ENCODE measurements around the gene KLHDC4. TPM values are rescaled to one million over a fixed set of nuclear protein-coding genes. Genes with fewer than 3 reads are reported as not detected.
"Not testable (repeated sequence)": the region's sequence is repeated elsewhere in the genome, so short reads cannot be mapped to it uniquely, and the experiment has no call there.

KLHDC4 gene
- total and polyA plus RNA-seq, 9 donors: 16.2 to 35.9 (median 26.2) TPM

DNA sequence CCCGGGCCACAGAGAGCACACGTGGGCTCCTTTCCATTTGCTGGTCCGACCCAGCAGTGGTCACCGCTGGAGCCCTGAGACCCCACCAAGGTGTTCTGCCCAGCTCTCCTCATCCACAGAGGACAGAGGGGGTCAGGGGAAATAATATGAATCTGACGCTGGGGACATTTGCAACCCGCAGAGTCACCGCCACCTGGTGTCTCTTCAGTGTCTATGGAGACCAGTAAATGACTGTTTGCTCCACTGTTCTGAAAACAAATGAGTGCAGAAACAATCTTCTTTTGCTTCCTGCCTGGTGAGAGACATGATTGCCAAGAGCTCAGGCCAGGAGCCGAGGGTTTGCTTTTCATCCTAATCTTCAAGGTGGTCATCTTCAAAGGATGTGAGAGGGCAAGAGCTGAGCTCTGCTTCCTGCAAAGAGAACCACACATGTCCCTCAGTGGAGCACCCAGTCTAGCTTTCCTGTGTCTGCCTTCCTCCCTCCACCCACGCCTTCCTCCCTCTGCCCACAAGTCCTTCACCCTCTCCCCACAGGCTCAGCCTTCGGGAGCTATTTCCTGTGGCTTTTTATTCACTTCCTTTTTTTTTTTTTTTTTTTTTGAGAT, 14.7 kb upstream of the KLHDC4 start:
- Histone ChIP-seq H3K4me3 (no peak overlapping the region), H3K27ac (no peak overlapping the region), H3K27me3 (no peaks in the 10 kb centered on the region), H3K9me3 (no peaks in the 10 kb centered on the region), H3K4me1 (ENCODE audit: insufficient read depth) (no peaks in the 10 kb centered on the region), H3K36me3 (no peaks in the 10 kb centered on the region)
- 75 to 87% (median 78%) methylated on average over 10 of the region's 10 CpGs for WGBS, 3 donors
- intact Hi-C loops (cut with DNase I): loop anchor here in 1 of 4 donors (10.0 kb wide), 1 partner anchor 74 kb away; no protein-coding TSS in a partner anchor
- DNase-seq: no peak
- TF ChIP-seq POLR2A (IDR thresholded peaks at IDR 0.05) (no peak), CTCF (IDR thresholded peaks at IDR 0.05) (no peak)

DNA sequence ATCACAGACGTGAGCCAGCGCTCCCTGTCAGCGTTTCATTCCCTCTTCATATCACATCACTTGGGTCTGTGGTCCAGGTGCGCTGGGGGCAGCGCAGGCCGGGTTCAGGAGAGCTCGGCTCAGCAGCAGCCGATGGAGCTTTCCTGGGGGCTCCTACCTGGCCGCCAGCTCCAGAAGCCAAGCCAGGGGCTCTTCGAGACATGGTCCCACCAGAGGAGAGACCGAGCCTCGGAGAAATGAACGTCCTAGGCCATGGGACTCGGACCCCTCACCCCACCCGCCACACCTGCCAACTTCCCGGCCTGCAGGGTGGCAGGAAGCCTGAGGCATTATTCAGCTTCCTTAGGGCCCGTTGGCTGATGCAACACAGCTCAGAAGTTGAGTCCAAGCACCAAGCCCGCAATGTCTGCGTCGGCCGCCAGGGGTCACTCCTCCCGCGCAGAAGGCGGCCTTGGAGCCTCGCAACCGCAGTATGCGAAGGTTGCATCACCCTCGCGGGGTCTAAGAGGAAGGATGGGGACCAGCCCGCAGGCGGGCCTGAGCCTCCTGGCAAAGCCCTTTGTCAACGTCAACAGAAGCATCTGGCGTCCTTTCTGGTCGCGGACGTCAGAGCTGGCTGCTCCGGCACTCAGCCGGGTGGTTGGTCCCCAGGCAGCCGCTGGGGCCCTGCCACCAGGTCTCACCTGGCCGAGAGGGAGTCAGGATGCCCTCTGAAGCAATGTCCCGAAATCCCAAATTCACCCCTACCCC, 13.2 kb upstream of the KLHDC4 start:
- TF ChIP-seq CTCF (IDR thresholded peaks at IDR 0.05) (peak; percentile 89 to 94 (median 92)), EP300 (IDR thresholded peaks at IDR 0.05) (no peak), POLR2A (IDR thresholded peaks at IDR 0.05) (no peak)
- peak; percentile 73 to 91 (median 86) for DNase-seq
- H3K36me3 ChIP-seq: no peaks in the 10 kb centered on the region
- no peaks in the 10 kb centered on the region for H3K4me1 ChIP-seq (ENCODE audit: insufficient read depth)
- no peak overlapping the region for H3K4me3 ChIP-seq
- H3K9me3 ChIP-seq: no peaks in the 10 kb centered on the region
- no peaks in the 10 kb centered on the region for H3K27me3 ChIP-seq
- WGBS, 3 donors: 29 to 34% (median 32%) methylated on average over 41 of the region's 41 CpGs
- no peak overlapping the region for H3K27ac ChIP-seq
- intact Hi-C loops (cut with DNase I): loop anchor here (1.0 to 5.0 kb wide), 3 partner anchors 92 to 93 kb away; no protein-coding TSS in a partner anchor

GRCh38 chr16:87778476-87778829, 12.7 kb upstream of the KLHDC4 start:
- Histone ChIP-seq H3K27ac (no peak overlapping the region), H3K9me3 (no peaks in the 10 kb centered on the region), H3K27me3 (no peaks in the 10 kb centered on the region), H3K4me3 (no peak overlapping the region), H3K36me3 (no peaks in the 10 kb centered on the region), H3K4me1 (ENCODE audit: insufficient read depth) (no peaks in the 10 kb centered on the region)
- WGBS, 3 donors: 85 to 89% (median 87%) methylated on average over 13 of the region's 13 CpGs
- intact Hi-C loops (cut with DNase I): loop anchor here in 3 of 4 donors (2.0 to 5.0 kb wide), 2 partner anchors 92 to 94 kb away; no protein-coding TSS in a partner anchor
- no peak for TF ChIP-seq CTCF (IDR thresholded peaks at IDR 0.05)
- no peak for TF ChIP-seq POLR2A (IDR thresholded peaks at IDR 0.05)
- DNase-seq: no peak

- H3K27ac ChIP-seq; H3K27me3 ChIP-seq; H3K36me3 ChIP-seq; H3K4me1 ChIP-seq (ENCODE audit: insufficient read depth); DNase-seq; H3K4me3 ChIP-seq; H3K9me3 ChIP-seq: not testable (repeated sequence)
- intact Hi-C loops (cut with DNase I): loop anchor here in 1 of 4 donors (5.0 kb wide), 1 partner anchor 187 kb away; no protein-coding TSS in a partner anchor
- WGBS, 3 donors: 84 to 94% (median 92%) methylated on average over 16 of the region's 16 CpGs
Measured at GRCh38 chr16:87773836-87774235, 8.1 kb upstream of the KLHDC4 start.

DNA sequence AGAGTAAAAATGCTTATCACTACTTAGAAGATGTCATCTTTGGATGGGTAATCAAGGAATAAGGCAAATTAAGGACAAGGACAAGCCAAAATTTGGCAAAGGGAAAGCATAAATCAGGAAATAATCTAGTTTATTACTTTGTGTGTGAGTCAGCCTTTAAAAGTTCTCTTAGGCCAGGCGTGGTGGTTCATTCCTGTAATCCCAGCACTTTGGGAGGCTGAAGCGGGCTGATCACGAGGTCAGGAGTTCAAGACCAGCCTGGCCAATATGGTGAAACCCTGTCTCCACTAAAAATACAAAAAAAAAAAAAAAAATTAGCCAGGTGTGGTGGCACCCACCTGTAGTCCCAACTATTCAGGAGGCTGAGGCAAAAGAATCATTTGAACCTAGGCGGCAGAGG, 1.7 kb upstream of the KLHDC4 start:
- not testable (repeated sequence) for H3K27ac ChIP-seq; H3K27me3 ChIP-seq; DNase-seq; H3K4me1 ChIP-seq (ENCODE audit: insufficient read depth); H3K4me3 ChIP-seq; H3K9me3 ChIP-seq; H3K36me3 ChIP-seq
- WGBS, 3 donors: 67 to 69% (median 67%) methylated on average over 4 of the region's 4 CpGs
- intact Hi-C loops (cut with DNase I): loop anchor here in 3 of 4 donors (5.0 to 10.0 kb wide), 2 partner anchors 180 to 353 kb away; no protein-coding TSS in a partner anchor
